Panc1 (cell line): ENCODE data around the gene OR1I1. TPM values are rescaled to one million over a fixed set of nuclear protein-coding genes. Genes with fewer than 3 reads are reported as not detected.

Source experiments
- ATAC-seq: fragments of 200-7000 bp; cut with Tn5 transposase; 2 replicates; pipeline ENCODE4 v1.9.1; 2020; ENCODE audit warnings: mild to moderate bottlenecking, moderate library complexity
- BruUV-seq: library from RNA; stranded (reverse); fragments of 400-500 nt; replicated peaks from 2 replicates; lab custom pipeline; 2021; lab: Mats Ljungman, UMichigan
- CTCF ChIA-PET: fragments of 300-600 bp; sonication (Branson Sonifier 250); formaldehyde crosslinking; loops from one replicate; lab custom pipeline; 2022; ENCODE audit warnings: antibody characterized with exemption; lab: Charles Lee
- POLR2A ChIA-PET: fragments of 300-600 bp; sonication (Branson Sonifier 250); formaldehyde crosslinking; loops from one replicate; lab custom pipeline; 2022; ENCODE audit warnings: antibody characterized with exemption; lab: Charles Lee
- DNase-seq: peaks from one replicate; pipeline ENCODE4 v3.0.0-alpha.2; 2010; ENCODE audit warnings: low read depth, low spot score
- H3K27ac ChIP-seq: 2 replicates; pipeline ENCODE4 v1.5.1; 2011; ENCODE audit warnings: mild to moderate bottlenecking, low read length, inconsistent platforms
- H3K27me3 ChIP-seq: fragments of 200-500 bp; sonication (Bioruptor generic); 2 replicates; pipeline ENCODE4 v1.6.0; 2014; ENCODE audit warnings: low read length, inconsistent platforms; ENCODE audit not compliant: control insufficient read depth, insufficient read depth
- H3K36me3 ChIP-seq: fragments of 200-500 bp; sonication (Bioruptor generic); 2 replicates; pipeline ENCODE4 v1.5.1; 2014; ENCODE audit warnings: inconsistent platforms, mild to moderate bottlenecking, low read length, moderate library complexity; ENCODE audit not compliant: control insufficient read depth, insufficient read depth
- H3K4me1 ChIP-seq: 2 replicates; pipeline ENCODE4 v1.5.1; 2011; ENCODE audit warnings: inconsistent platforms, mild to moderate bottlenecking, low read length, moderate library complexity; ENCODE audit not compliant: control insufficient read depth, insufficient read depth
- H3K4me3 ChIP-seq, 2 experiments: 2 replicates each; pipeline ENCODE4 v1.5.1; 2011 to 2012; ENCODE audit warnings: low read depth in 2 of 2, low read length in 2 of 2, mild to moderate bottlenecking in 2 of 2, inconsistent platforms in 1 of 2, moderate library complexity in 1 of 2
- H3K9me3 ChIP-seq: fragments of 200-500 bp; sonication (Bioruptor generic); 2 replicates; pipeline ENCODE4 v1.5.1; 2014; ENCODE audit warnings: low read depth, mild to moderate bottlenecking, inconsistent platforms, low read length, moderate library complexity; ENCODE audit not compliant: control insufficient read depth, insufficient read depth
- CTCF ChIP-seq: fragments of 450-650 bp; IDR thresholded peaks from 2 replicates; pipeline ENCODE4 v1.5.1; 2017; ENCODE audit warnings: mild to moderate bottlenecking
- POLR2AphosphoS5 ChIP-seq: IDR thresholded peaks from 2 replicates; pipeline ENCODE4 v1.6.1; 2012; ENCODE audit warnings: mild to moderate bottlenecking, low read depth, low read length, moderate library complexity
- SIN3A ChIP-seq: IDR thresholded peaks from 2 replicates; pipeline ENCODE4 v1.6.1; 2012; ENCODE audit warnings: low read depth, mild to moderate bottlenecking, low read length, moderate library complexity, borderline replicate concordance; ENCODE audit not compliant: insufficient read depth
- TCF7L2 ChIP-seq: IDR thresholded peaks from 2 replicates; pipeline ENCODE4 v1.6.1; 2011; ENCODE audit warnings: mild to moderate bottlenecking, low read depth, low read length, inconsistent platforms
- in situ Hi-C: cut with HindIII; loops from 2 replicates; pipeline ENCODE4 v1.10.0; 2016; ENCODE audit warnings: low sequenced_read_pairs, low pct_unique_long_range_greater_than_20kb
- intact Hi-C: fragments of 100-400 bp; cut with micrococcal nuclease; formaldehyde crosslinking; loops from one replicate; pipeline ENCODE4 v1.10.0; 2022; ENCODE audit not compliant: unreplicated experiment
- total RNA-seq: library from RNA; stranded (reverse); gene quantifications from one replicate; pipeline ENCODE4 v1.2.1, GENCODE V29; 2021; ENCODE audit not compliant: unreplicated experiment
- TF ChIP-seq, protein P1 (sequence below), 2 experiments: IDR thresholded peaks; 2 replicates each; pipeline ENCODE4 v1.6.1; 2011 to 2012; ENCODE audit warnings: low read depth in 2 of 2, control low read depth in 1 of 2, low read length in 1 of 2, mild to moderate bottlenecking in 1 of 2, moderate library complexity in 1 of 2; ENCODE audit not compliant: insufficient read depth in 1 of 2

The OR1I1 gene
- total RNA-seq, 1 experiment from 2014 or later, result not detected

- no peaks in the 10 kb centered on the region for H3K27me3 ChIP-seq
- CTCF ChIA-PET, result interaction anchor here (0.6 to 0.9 kb wide), 3 partner anchors 17 to 39 kb away, joined by 4 to 10 read pairs (median 9); no protein-coding TSS in a partner anchor
- no peaks in the 10 kb centered on the region for H3K36me3 ChIP-seq
- intact Hi-C loops, result no loop called here
- POLR2A ChIA-PET, result no interaction called here
- BruUV-seq, result no TSS peak
- H3K4me1 ChIP-seq, result peaks cover 3% of the 10 kb centered on the region; the same call in 1 of the 2 replicates
- no peaks in the 10 kb centered on the region for H3K9me3 ChIP-seq
- H3K27ac ChIP-seq, result no peak overlapping the region
- no peak for ATAC-seq
- H3K4me3 ChIP-seq, result no peak overlapping the region
- in situ Hi-C loops, result no loop called here
- no peak for DNase-seq
- TF ChIP-seq TCF7L2 (no peak), SIN3A (no peak), CTCF (no peak; the same call in 1 of the 2 replicates), POLR2AphosphoS5 (no peak)
- TF ChIP-seq, protein P1, sequence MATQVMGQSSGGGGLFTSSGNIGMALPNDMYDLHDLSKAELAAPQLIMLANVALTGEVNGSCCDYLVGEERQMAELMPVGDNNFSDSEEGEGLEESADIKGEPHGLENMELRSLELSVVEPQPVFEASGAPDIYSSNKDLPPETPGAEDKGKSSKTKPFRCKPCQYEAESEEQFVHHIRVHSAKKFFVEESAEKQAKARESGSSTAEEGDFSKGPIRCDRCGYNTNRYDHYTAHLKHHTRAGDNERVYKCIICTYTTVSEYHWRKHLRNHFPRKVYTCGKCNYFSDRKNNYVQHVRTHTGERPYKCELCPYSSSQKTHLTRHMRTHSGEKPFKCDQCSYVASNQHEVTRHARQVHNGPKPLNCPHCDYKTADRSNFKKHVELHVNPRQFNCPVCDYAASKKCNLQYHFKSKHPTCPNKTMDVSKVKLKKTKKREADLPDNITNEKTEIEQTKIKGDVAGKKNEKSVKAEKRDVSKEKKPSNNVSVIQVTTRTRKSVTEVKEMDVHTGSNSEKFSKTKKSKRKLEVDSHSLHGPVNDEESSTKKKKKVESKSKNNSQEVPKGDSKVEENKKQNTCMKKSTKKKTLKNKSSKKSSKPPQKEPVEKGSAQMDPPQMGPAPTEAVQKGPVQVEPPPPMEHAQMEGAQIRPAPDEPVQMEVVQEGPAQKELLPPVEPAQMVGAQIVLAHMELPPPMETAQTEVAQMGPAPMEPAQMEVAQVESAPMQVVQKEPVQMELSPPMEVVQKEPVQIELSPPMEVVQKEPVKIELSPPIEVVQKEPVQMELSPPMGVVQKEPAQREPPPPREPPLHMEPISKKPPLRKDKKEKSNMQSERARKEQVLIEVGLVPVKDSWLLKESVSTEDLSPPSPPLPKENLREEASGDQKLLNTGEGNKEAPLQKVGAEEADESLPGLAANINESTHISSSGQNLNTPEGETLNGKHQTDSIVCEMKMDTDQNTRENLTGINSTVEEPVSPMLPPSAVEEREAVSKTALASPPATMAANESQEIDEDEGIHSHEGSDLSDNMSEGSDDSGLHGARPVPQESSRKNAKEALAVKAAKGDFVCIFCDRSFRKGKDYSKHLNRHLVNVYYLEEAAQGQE (IDR thresholded peaks at IDR 0.05; ENCODE audit: insufficient read depth in 1 of 2, low read depth in 2 of 2, low read length in 1 of 2), result no peak
Measured at GRCh38 chr19:15112385-15112784, 30.4 kb downstream of the OR1I1 start.

DNA sequence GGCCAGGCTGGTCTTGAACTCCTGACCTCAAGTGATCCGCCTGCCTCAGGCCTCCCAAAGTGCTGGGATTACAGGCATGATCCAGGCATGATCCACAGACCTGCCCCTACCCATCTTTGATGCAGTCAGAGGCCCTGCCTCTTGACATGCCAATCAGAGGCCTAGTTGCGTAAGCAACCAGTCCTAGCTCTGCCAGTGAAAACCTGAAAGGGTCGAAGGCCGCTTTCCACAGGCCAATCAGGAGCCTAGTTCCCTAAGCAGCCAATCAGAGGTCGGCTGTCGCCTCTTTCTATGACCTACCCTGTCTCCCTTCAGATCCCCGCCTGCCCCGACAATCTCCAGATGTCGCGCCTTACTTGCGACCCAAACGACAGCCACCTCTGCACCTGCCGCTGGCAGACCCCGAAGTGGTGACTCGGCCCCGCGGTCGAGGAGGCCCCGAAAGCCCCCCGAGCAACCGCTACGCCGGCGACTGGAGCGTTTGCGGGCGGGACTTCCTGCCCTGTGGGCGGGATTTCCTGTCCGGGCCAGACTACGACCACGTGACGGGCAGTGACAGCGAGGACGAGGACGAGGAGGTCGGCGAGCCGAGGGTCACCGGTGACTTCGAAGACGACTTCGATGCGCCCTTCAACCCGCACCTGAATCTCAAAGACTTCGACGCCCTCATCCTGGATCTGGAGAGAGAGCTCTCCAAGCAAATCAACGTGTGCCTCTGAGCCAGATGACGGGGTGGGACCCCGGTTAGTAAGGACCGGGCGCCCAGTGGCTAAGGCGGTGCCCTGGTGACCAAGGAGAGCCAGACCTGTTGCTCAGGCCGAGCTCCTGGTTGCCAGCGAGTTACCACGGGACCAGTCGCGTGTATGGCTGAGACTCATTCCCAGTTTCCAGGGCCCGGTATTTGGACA lies 31.5 kb downstream of the OR1I1 start:
- intact Hi-C loops, result no loop called here
- H3K27ac ChIP-seq, result no peak overlapping the region
- peak; percentile 2; the same call in 1 of the 2 replicates for ATAC-seq

More for the DNA sequence above, 31.5 kb downstream of the OR1I1 start:
- TSS peak; percentile 63 for BruUV-seq
- TF ChIP-seq, protein P1 (IDR thresholded peaks at IDR 0.05; ENCODE audit: insufficient read depth in 1 of 2, low read depth in 2 of 2, low read length in 1 of 2), result no peak
- TF ChIP-seq TCF7L2 (no peak), POLR2AphosphoS5 (no peak), SIN3A (no peak), CTCF (no peak)
- Histone ChIP-seq H3K36me3 (no peaks in the 10 kb centered on the region), H3K27me3 (no peaks in the 10 kb centered on the region), H3K4me3 (no peak overlapping the region), H3K4me1 (no peaks in the 10 kb centered on the region), H3K9me3 (no peaks in the 10 kb centered on the region)
- in situ Hi-C loops, result no loop called here
- no peak for DNase-seq
- POLR2A ChIA-PET, result no interaction called here
- CTCF ChIA-PET, result interaction anchor here (0.7 to 0.9 kb wide), 2 partner anchors 21 to 40 kb away, joined by 4 to 10 read pairs; no protein-coding TSS in a partner anchor
